GM23338 (cell line): ENCODE results near the gene KCMF1. TPM values are rescaled to one million over a fixed set of nuclear protein-coding genes. Genes with fewer than 3 reads are reported as not detected.

Source experiments
- ATAC-seq: fragments of 200-7000 bp; cut with Tn5 transposase; 3 replicates; pipeline ENCODE4 v1.9.1; 2020
- DNase-seq: peaks from one replicate; pipeline ENCODE4 v3.0.0-alpha.2; 2015; ENCODE audit warnings: low spot score
- H2AFZ ChIP-seq: fragments of 200-600 bp; sonication (generic); 2 replicates; pipeline ENCODE4 v1.8.0; 2016; ENCODE audit warnings: antibody characterized with exemption, mild to moderate bottlenecking, moderate library complexity
- H3F3A ChIP-seq: fragments of 200-600 bp; sonication (generic); replicated peaks from 2 replicates; pipeline ENCODE4 v1.8.0; 2017; ENCODE audit warnings: antibody characterized with exemption, mixed run types, low read depth
- H3K27ac ChIP-seq: fragments of 200-600 bp; sonication (generic); 2 replicates; pipeline ENCODE4 v1.6.1; 2016; ENCODE audit warnings: low read depth
- H3K27me3 ChIP-seq: fragments of 200-600 bp; sonication (generic); 2 replicates; pipeline ENCODE4 v1.8.0; 2016; ENCODE audit warnings: mild to moderate bottlenecking, mixed run types, moderate library complexity; ENCODE audit not compliant: insufficient read depth
- H3K36me3 ChIP-seq: fragments of 200-600 bp; sonication (generic); 2 replicates; pipeline ENCODE4 v1.8.0; 2016; ENCODE audit warnings: mild to moderate bottlenecking; ENCODE audit not compliant: insufficient read depth
- H3K4me1 ChIP-seq: fragments of 200-600 bp; sonication (generic); 2 replicates; pipeline ENCODE4 v1.8.0; 2016; ENCODE audit warnings: mild to moderate bottlenecking, moderate library complexity; ENCODE audit not compliant: insufficient read depth
- H3K4me2 ChIP-seq: fragments of 200-600 bp; sonication (generic); 2 replicates; pipeline ENCODE4 v1.7.1; 2017; ENCODE audit warnings: mixed run types
- H3K4me3 ChIP-seq: fragments of 200-600 bp; sonication (generic); 2 replicates; pipeline ENCODE4 v1.6.1; 2016; ENCODE audit warnings: mixed run types
- H3K79me2 ChIP-seq: fragments of 200-600 bp; sonication (generic); replicated peaks from 2 replicates; pipeline ENCODE4 v1.8.0; 2017; ENCODE audit warnings: mild to moderate bottlenecking; ENCODE audit not compliant: insufficient read depth
- H3K9me2 ChIP-seq: fragments of 200-600 bp; sonication (generic); 2 replicates; pipeline ENCODE4 v1.8.0; 2017; ENCODE audit not compliant: insufficient read depth
- H4K20me1 ChIP-seq: fragments of 200-600 bp; sonication (generic); replicated peaks from 2 replicates; pipeline ENCODE4 v1.8.0; 2017; ENCODE audit warnings: mild to moderate bottlenecking; ENCODE audit not compliant: insufficient read depth
- H3K27ac Mint-ChIP-seq: 2 replicates; pipeline ENCODE4 v1.8.0; 2020; ENCODE audit warnings: inconsistent platforms, mild to moderate bottlenecking, moderate library complexity, mixed read lengths
- H3K27me3 Mint-ChIP-seq: 3 replicates; pipeline ENCODE4 v1.8.0; 2022; ENCODE audit warnings: low read depth, mild to moderate bottlenecking, moderate library complexity, mixed read lengths, inconsistent platforms; ENCODE audit not compliant: insufficient read depth, poor library complexity
- H3K36me3 Mint-ChIP-seq: 3 replicates; pipeline ENCODE4 v1.8.0; 2021; ENCODE audit warnings: low read depth, mild to moderate bottlenecking, inconsistent platforms, moderate library complexity, mixed read lengths
- H3K4me1 Mint-ChIP-seq: 3 replicates; pipeline ENCODE4 v1.8.0; 2020; ENCODE audit warnings: mild to moderate bottlenecking, inconsistent platforms, mixed read lengths
- H3K4me3 Mint-ChIP-seq: 3 replicates; pipeline ENCODE4 v1.8.0; 2021; ENCODE audit warnings: moderate library complexity, mild to moderate bottlenecking, inconsistent platforms, mixed read lengths
- H3K9me3 Mint-ChIP-seq: 3 replicates; pipeline ENCODE4 v1.8.0; 2020; ENCODE audit warnings: moderate library complexity, mild to moderate bottlenecking, inconsistent platforms, mixed read lengths
- CREB1 ChIP-seq: fragments of 250-450 bp; sonication (Bioruptor Pico); IDR thresholded peaks from 2 replicates; pipeline ENCODE4 v1.5.0; 2020; ENCODE audit warnings: low read depth, mild to moderate bottlenecking, moderate library complexity
- EZH2phosphoT487 ChIP-seq: fragments of 200-600 bp; sonication (generic); IDR thresholded peaks from one replicate; pipeline ENCODE4 v1.8.1; 2018; ENCODE audit warnings: antibody characterized with exemption; ENCODE audit not compliant: unreplicated experiment
- NANOG ChIP-seq: IDR thresholded peaks from 2 replicates; pipeline ENCODE4 v1.6.1; 2016; ENCODE audit warnings: antibody characterized with exemption, borderline replicate concordance
- STAT1 ChIP-seq: IDR thresholded peaks from one replicate; pipeline ENCODE4 v1.6.1; 2016; ENCODE audit warnings: antibody characterized with exemption; ENCODE audit not compliant: unreplicated experiment
- ZNF462 ChIP-seq: fragments of 250-450 bp; sonication (Bioruptor Pico); IDR thresholded peaks from 2 replicates; pipeline ENCODE4 v1.5.0; 2020; ENCODE audit warnings: mild to moderate bottlenecking, moderate library complexity
- polyA plus RNA-seq: library from polyadenylated mRNA; unstranded; fragments of >200 nt; fragmentation: Nextera tagmentation; extraction: Ambion mirVana; gene quantifications from 2 replicates; pipeline ENCODE4 v1.2.1, GENCODE V29; 2016
- total RNA-seq: library from RNA; depleted of rRNA; stranded (reverse); fragments of >200 nt; shearing (Covaris generic); gene quantifications from 2 replicates; pipeline ENCODE4 v1.2.3, GENCODE V29; 2014
- TF ChIP-seq, protein P1 (sequence below), 2 experiments: fragments of 200-600 bp in 1 of 2; sonication (generic) in 1 of 2; conservative IDR thresholded peaks; 2 replicates each; pipeline versions ENCODE4 v1.5.1 to v1.6.1; 2016 to 2017; ENCODE audit warnings: antibody characterized with exemption in 2 of 2, low read depth in 2 of 2, mild to moderate bottlenecking in 2 of 2, moderate library complexity in 1 of 2

KCMF1 gene
- total and polyA plus RNA-seq, 2 experiments from 2014 or later, result 29.3 to 120 TPM

- no peak overlapping the region for H3K4me3 ChIP-seq
- no peaks in the 10 kb centered on the region for H3K36me3 ChIP-seq
- Mint-ChIP-seq H3K4me3 (no peak overlapping the region), H3K27me3 (peaks cover 2% of the 10 kb centered on the region), H3K27ac (no peak overlapping the region), H3K9me3 (no peaks in the 10 kb centered on the region), H3K36me3 (no peaks in the 10 kb centered on the region), H3K4me1 (peaks cover 21% of the 10 kb centered on the region)
- H3K27ac ChIP-seq, result 0 out of 2 replicates have a peak overlapping the region, but pooled peaks have one; percentile 12
- DNase-seq (no peak), ATAC-seq (no peak)
- H3F3A ChIP-seq, result peaks cover 18% of the 10 kb centered on the region; the same call in 1 of the 2 replicates
- H3K27me3 ChIP-seq, result no peaks in the 10 kb centered on the region
- TF ChIP-seq, protein P1, sequence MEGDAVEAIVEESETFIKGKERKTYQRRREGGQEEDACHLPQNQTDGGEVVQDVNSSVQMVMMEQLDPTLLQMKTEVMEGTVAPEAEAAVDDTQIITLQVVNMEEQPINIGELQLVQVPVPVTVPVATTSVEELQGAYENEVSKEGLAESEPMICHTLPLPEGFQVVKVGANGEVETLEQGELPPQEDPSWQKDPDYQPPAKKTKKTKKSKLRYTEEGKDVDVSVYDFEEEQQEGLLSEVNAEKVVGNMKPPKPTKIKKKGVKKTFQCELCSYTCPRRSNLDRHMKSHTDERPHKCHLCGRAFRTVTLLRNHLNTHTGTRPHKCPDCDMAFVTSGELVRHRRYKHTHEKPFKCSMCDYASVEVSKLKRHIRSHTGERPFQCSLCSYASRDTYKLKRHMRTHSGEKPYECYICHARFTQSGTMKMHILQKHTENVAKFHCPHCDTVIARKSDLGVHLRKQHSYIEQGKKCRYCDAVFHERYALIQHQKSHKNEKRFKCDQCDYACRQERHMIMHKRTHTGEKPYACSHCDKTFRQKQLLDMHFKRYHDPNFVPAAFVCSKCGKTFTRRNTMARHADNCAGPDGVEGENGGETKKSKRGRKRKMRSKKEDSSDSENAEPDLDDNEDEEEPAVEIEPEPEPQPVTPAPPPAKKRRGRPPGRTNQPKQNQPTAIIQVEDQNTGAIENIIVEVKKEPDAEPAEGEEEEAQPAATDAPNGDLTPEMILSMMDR (conservative IDR thresholded peaks at IDR 0.05; ENCODE audit: low read depth in 2 of 2), result no peak
- TF ChIP-seq STAT1 (no peak), EZH2phosphoT487 (no peak), ZNF462 (no peak), NANOG (no peak), CREB1 (CRISPR knock-in tag) (no peak)
- no peak overlapping the region for H3K4me2 ChIP-seq
- H3K4me1 ChIP-seq, result peaks cover 21% of the 10 kb centered on the region
- H3K9me2 ChIP-seq, result no peaks in the 10 kb centered on the region; the same call in 1 of the 2 replicates
- peaks cover 100% of the 10 kb centered on the region for H3K79me2 ChIP-seq
- H4K20me1 ChIP-seq, result peaks cover 89% of the 10 kb centered on the region
- H2AFZ ChIP-seq, result no peak overlapping the region
These were observed 20.6 kb downstream of the KCMF1 start for GRCh38 chr2:84991404-84992160.
